GM21423 (cell line): ENCODE data around the gene METAP1.
"Not testable (repeated sequence)": the region's sequence is repeated elsewhere in the genome, so short reads cannot be mapped to it uniquely, and the experiment has no call there.

Source experiments
- ATAC-seq: cut with Tn5 transposase; IDR thresholded peaks from one replicate; pipeline ENCODE4 v1.9.1; 2021; ENCODE audit warnings: mild to moderate bottlenecking, moderate library complexity; ENCODE audit not compliant: unreplicated experiment

METAP1 gene

GRCh38 chr4:99054428-99054994, 59.0 kb downstream of the METAP1 start:
- peak; percentile 56 for ATAC-seq

- no peak for ATAC-seq
Observed at GRCh38 chr4:99058228-99058627, 62.7 kb downstream of the METAP1 start.

GRCh38 chr4:99059550-99059949, 64.0 kb downstream of the METAP1 start:
- ATAC-seq: no peak

GRCh38 chr4:99061048-99061700, 65.7 kb downstream of the METAP1 start:
- no peak for ATAC-seq

GRCh38 chr4:99062120-99062519, 66.6 kb downstream of the METAP1 start:
- no peak for ATAC-seq

- not testable (repeated sequence) for ATAC-seq
Observed at GRCh38 chr4:99065521-99065920, 70.0 kb downstream of the METAP1 start.

GRCh38 chr4:99067617-99068016, 72.1 kb downstream of the METAP1 start:
- ATAC-seq: no peak

- no peak for ATAC-seq
Observed at GRCh38 chr4:99071159-99071558, 75.6 kb downstream of the METAP1 start.

- no peak for ATAC-seq
Observed at GRCh38 chr4:99074816-99075215, 79.3 kb downstream of the METAP1 start.

GRCh38 chr4:99076292-99076976, 80.9 kb downstream of the METAP1 start:
- no peak for ATAC-seq

- no peak for ATAC-seq
Observed at GRCh38 chr4:99077177-99077576, 81.7 kb downstream of the METAP1 start.

GRCh38 chr4:99078336-99078735, 82.8 kb downstream of the METAP1 start:
- ATAC-seq: no peak

- no peak for ATAC-seq
Observed at GRCh38 chr4:99078931-99079624, 83.6 kb downstream of the METAP1 start.

- ATAC-seq: no peak
Observed at GRCh38 chr4:99079625-99080295, 84.2 kb downstream of the METAP1 start.

GRCh38 chr4:99080869-99081268, 85.3 kb downstream of the METAP1 start:
- ATAC-seq: not testable (repeated sequence)

- no peak for ATAC-seq
Observed at GRCh38 chr4:99082192-99082591, 86.7 kb downstream of the METAP1 start.

- no peak for ATAC-seq
Observed at GRCh38 chr4:99084595-99084994, 89.1 kb downstream of the METAP1 start.

- ATAC-seq: peak; percentile 23
Observed at GRCh38 chr4:99088023-99088449, 92.5 kb downstream of the METAP1 start.

GRCh38 chr4:99088481-99089365, 93.2 kb downstream of the METAP1 start, which contains the start of gene ADH5:
Gene ADH5 (minus strand): TSS chr4:99088788. CDS start chr4:99088700, 88 bp downstream.
- peak; percentile 91 for ATAC-seq
